ENCODE data around the gene GPR108.

GRCh38 chr19:6750062-6750461, 12.7 kb upstream of the GPR108 start:
- TF ChIP-seq ZNF318 (CRISPR knock-in tag; IDR thresholded peaks at IDR 0.05) (no peak), BRCA1 (CRISPR knock-in tag; IDR thresholded peaks at IDR 0.05) (no peak), USF2 (IDR thresholded peaks at IDR 0.05; ENCODE audit: low read depth, low read length) (no peak), USF2 (CRISPR knock-in tag; IDR thresholded peaks at IDR 0.05; ENCODE audit: borderline replicate concordance) (no peak), ZNF10 (CRISPR knock-in tag; IDR thresholded peaks at IDR 0.05; ENCODE audit: borderline replicate concordance, low read depth) (no peak), CTCF (CRISPR knock-in tag; IDR thresholded peaks at IDR 0.05) (no peak), REST (IDR thresholded peaks at IDR 0.05; ENCODE audit: borderline replicate concordance in 1 of 2, low read depth in 1 of 2, low read length in 2 of 2) (no peak), EZH2 (conservative IDR thresholded peaks at IDR 0.05; ENCODE audit: low read depth, low read length) (no peak), ZNF124 (CRISPR knock-in tag; IDR thresholded peaks at IDR 0.05) (no peak), THRA (CRISPR knock-in tag; IDR thresholded peaks at IDR 0.05; ENCODE audit: borderline replicate concordance) (no peak), MAFF (IDR thresholded peaks at IDR 0.05; ENCODE audit: low read depth, low read length) (no peak), SP4 (CRISPR knock-in tag; IDR thresholded peaks at IDR 0.05) (no peak)
